Neutrophil (primary cell): ENCODE results near the gene MSH3.

ENCODE experiments used
- H3K27ac ChIP-seq: fragments of 200-600 bp; sonication (generic); 2 replicates; pipeline ENCODE4 v1.5.1; 2016; ENCODE audit warnings: mild to moderate bottlenecking, moderate library complexity
- H3K27me3 ChIP-seq: fragments of 200-600 bp; sonication (generic); 2 replicates; pipeline ENCODE4 v1.6.0; 2016; ENCODE audit warnings: mild to moderate bottlenecking
- H3K36me3 ChIP-seq: fragments of 200-600 bp; sonication (generic); 2 replicates; pipeline ENCODE4 v1.5.1; 2017
- H3K4me1 ChIP-seq, 2 experiments: fragments of 200-600 bp in 1 of 2; sonication (generic) in 1 of 2; 1 replicate in 1 of 2; 2 replicates in 1 of 2; pipeline versions ENCODE4 v1.5.1 to v1.6.1; 2013 to 2016; ENCODE audit warnings: low read depth in 1 of 2, low read length in 1 of 2, mild to moderate bottlenecking in 1 of 2, moderate library complexity in 1 of 2; ENCODE audit not compliant: control insufficient read depth in 1 of 2, insufficient read depth in 1 of 2
- H3K4me3 ChIP-seq, 2 experiments: fragments of 200-600 bp in 1 of 2; sonication (generic) in 1 of 2; 1 replicate in 1 of 2; 2 replicates in 1 of 2; pipeline ENCODE4 v1.5.1; 2013 to 2016; ENCODE audit warnings: low read depth in 1 of 2, low read length in 1 of 2, mild to moderate bottlenecking in 1 of 2, moderate library complexity in 1 of 2
- H3K9me3 ChIP-seq: fragments of 200-600 bp; sonication (generic); 2 replicates; pipeline ENCODE4 v1.5.1; 2016
- CTCF ChIP-seq: fragments of 200-600 bp; sonication (generic); IDR thresholded peaks from 2 replicates; pipeline ENCODE4 v1.5.1; 2016; ENCODE audit warnings: antibody characterized with exemption

The MSH3 gene

GRCh38 chr5:80799573-80799972 lies 145.1 kb downstream of the MSH3 start:
- peaks cover 50% of the 10 kb centered on the region for H3K36me3 ChIP-seq
- H3K4me1 ChIP-seq: no peaks in the 10 kb centered on the region
- TF ChIP-seq CTCF: no peak
- H3K27ac ChIP-seq: no peak overlapping the region
- H3K4me3 ChIP-seq: no peak overlapping the region
- no peaks in the 10 kb centered on the region for H3K9me3 ChIP-seq
- H3K27me3 ChIP-seq: no peaks in the 10 kb centered on the region

GRCh38 chr5:80804332-80804731 lies 149.9 kb downstream of the MSH3 start:
- Histone ChIP-seq H3K4me3 (no peak overlapping the region), H3K9me3 (no peaks in the 10 kb centered on the region), H3K36me3 (peaks cover 14% of the 10 kb centered on the region), H3K27ac (no peak overlapping the region), H3K27me3 (no peaks in the 10 kb centered on the region), H3K4me1 (no peaks in the 10 kb centered on the region)
- TF ChIP-seq CTCF: no peak

- Histone ChIP-seq H3K4me3 (no peak overlapping the region), H3K27me3 (no peaks in the 10 kb centered on the region), H3K27ac (no peak overlapping the region), H3K9me3 (no peaks in the 10 kb centered on the region), H3K4me1 (no peaks in the 10 kb centered on the region), H3K36me3 (peaks cover 13% of the 10 kb centered on the region)
- TF ChIP-seq CTCF: no peak
Measured at GRCh38 chr5:80805038-80805437, 150.6 kb downstream of the MSH3 start.

- Histone ChIP-seq H3K9me3 (no peaks in the 10 kb centered on the region), H3K4me1 (no peaks in the 10 kb centered on the region), H3K4me3 (no peak overlapping the region), H3K27me3 (no peaks in the 10 kb centered on the region), H3K36me3 (peaks cover 4% of the 10 kb centered on the region), H3K27ac (no peak overlapping the region)
- no peak for TF ChIP-seq CTCF
Measured at GRCh38 chr5:80806929-80807328, 152.5 kb downstream of the MSH3 start.

- no peaks in the 10 kb centered on the region for H3K27me3 ChIP-seq
- no peaks in the 10 kb centered on the region for H3K4me1 ChIP-seq
- no peak overlapping the region for H3K4me3 ChIP-seq
- no peaks in the 10 kb centered on the region for H3K9me3 ChIP-seq
- peaks cover 14% of the 10 kb centered on the region for H3K36me3 ChIP-seq
- no peak for TF ChIP-seq CTCF
- no peak overlapping the region for H3K27ac ChIP-seq
Measured at GRCh38 chr5:80809451-80809850, 155.0 kb downstream of the MSH3 start.

GRCh38 chr5:80810425-80810824 lies 156.0 kb downstream of the MSH3 start:
- Histone ChIP-seq H3K9me3 (no peaks in the 10 kb centered on the region), H3K27me3 (no peaks in the 10 kb centered on the region), H3K4me3 (no peak overlapping the region), H3K36me3 (peaks cover 19% of the 10 kb centered on the region), H3K4me1 (no peaks in the 10 kb centered on the region), H3K27ac (no peak overlapping the region)
- no peak for TF ChIP-seq CTCF
